Activated CD4-positive, alpha-beta T cell treated with anti-CD3 and anti-CD28 coated beads for 1 hour (primary cell): ENCODE data around the gene FAM237A.

Source experiments
- DNase-seq: peaks from one replicate; pipeline ENCODE4 v3.0.0-alpha.2; 2020

The FAM237A gene

DNA sequence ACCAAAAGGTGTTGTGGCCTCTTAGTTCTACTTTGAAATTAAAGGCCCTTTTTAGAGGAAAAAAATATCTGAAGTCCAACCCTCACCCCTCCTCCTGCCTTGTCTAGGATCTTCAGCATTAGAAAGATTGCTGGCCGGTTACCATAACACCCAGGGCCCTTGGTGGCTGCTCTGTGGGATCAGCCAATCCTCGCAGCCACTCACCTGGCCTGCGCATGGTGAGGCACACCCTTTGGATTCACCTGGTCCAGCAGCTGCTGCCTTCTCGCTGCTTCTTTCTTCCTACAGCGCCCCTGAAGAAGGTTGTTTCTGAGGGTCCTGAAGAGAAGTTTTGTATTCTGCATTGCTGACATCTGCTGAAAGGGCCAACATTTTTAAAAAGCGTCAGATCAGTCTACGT is 50.7 kb downstream of the FAM237A start:
- DNase-seq, result no peak

GRCh38 chr2:206693399-206694137 is 51.3 kb downstream of the FAM237A start:
- DNase-seq, result no peak

DNA sequence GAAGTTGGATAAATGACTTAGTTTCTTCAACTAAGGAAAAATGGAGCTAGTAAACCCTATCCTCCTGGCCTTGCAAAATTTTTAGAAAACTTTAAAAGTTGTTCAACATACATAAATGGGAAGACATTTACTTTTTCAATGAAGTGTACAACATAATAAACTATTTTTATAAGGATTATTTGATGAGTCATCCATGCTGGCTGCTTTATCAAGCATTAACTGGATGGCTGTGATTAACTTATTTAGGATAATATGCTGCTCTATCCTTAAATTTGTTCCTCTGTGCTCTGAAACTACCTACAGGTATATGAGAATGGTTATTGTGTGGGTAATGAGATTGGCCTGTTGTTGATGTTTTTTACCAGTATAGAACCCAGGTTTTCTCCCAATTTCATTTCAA is 54.6 kb downstream of the FAM237A start:
- DNase-seq, result no peak

DNA sequence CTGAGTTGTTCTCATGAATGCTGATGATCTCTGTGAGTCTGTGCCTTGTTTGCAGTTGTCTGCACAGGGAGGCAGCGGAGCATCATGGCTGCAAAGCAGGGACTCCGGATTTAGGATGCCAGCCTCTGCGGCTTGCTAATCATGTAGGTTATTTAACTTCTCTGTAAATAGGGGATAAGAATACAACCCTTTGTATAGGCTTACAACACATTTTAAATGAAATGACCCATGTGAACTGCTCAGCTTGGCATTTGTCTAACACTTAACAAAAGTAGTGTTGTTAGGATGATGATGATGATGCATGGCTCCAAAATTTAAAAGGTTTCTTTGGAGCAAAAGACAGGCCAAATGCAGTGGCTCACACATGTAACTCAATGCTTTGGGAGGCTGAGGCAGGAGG is 56.5 kb downstream of the FAM237A start:
- DNase-seq, result no peak
